Measurements from ENCODE around the gene GLYAT. TPM values are rescaled to one million over a fixed set of nuclear protein-coding genes. Genes with fewer than 3 reads are reported as not detected.

GLYAT gene
- total RNA-seq, 1 donor from 2014 or later: not detected

GRCh38 chr11:58742140-58742539 is 10.4 kb upstream of the GLYAT start:
- Mint-ChIP-seq H3K36me3 (ENCODE audit: low read depth) (no peaks in the 10 kb centered on the region), H3K9me3 (peaks cover 10% of the 10 kb centered on the region), H3K27me3 (ENCODE audit: low read depth) (peaks cover 2% of the 10 kb centered on the region), H3K4me1 (no peaks in the 10 kb centered on the region), H3K4me3 (no peak overlapping the region), H3K27ac (ENCODE audit: unreplicated experiment) (no peak overlapping the region)
- no peak for DNase-seq (ENCODE audit: low read depth, low spot score)
- TF ChIP-seq, protein P1, sequence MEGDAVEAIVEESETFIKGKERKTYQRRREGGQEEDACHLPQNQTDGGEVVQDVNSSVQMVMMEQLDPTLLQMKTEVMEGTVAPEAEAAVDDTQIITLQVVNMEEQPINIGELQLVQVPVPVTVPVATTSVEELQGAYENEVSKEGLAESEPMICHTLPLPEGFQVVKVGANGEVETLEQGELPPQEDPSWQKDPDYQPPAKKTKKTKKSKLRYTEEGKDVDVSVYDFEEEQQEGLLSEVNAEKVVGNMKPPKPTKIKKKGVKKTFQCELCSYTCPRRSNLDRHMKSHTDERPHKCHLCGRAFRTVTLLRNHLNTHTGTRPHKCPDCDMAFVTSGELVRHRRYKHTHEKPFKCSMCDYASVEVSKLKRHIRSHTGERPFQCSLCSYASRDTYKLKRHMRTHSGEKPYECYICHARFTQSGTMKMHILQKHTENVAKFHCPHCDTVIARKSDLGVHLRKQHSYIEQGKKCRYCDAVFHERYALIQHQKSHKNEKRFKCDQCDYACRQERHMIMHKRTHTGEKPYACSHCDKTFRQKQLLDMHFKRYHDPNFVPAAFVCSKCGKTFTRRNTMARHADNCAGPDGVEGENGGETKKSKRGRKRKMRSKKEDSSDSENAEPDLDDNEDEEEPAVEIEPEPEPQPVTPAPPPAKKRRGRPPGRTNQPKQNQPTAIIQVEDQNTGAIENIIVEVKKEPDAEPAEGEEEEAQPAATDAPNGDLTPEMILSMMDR (conservative IDR thresholded peaks at IDR 0.05): no peak

DNA sequence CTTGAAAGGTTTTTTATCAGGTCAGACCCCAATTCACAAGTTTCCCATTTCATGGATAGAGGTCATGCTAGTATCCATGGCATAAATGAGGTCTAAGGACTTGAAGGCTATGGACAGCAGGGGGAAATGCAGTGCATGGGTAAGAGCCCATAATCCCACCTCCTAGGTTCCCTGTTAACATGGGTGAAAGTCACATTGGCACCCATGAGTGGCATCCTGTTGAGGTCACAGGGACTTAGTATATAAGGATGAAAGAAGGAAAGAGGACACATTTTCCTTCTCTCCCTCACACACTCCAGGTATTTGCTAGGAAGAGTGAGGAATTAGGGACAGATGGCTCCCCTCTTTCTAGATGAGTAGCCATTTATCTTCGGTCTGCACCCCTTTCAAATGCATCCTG is 9.4 kb upstream of the GLYAT start:
- TF ChIP-seq, protein P1 (conservative IDR thresholded peaks at IDR 0.05): no peak
- peaks cover 8% of the 10 kb centered on the region for H3K9me3 Mint-ChIP-seq
- H3K36me3 Mint-ChIP-seq (ENCODE audit: low read depth): no peaks in the 10 kb centered on the region

GRCh38 chr11:58740447-58740846 is 8.7 kb upstream of the GLYAT start:
- no peak for DNase-seq (ENCODE audit: low read depth, low spot score)
- TF ChIP-seq, protein P1 (conservative IDR thresholded peaks at IDR 0.05): no peak
- H3K4me1 Mint-ChIP-seq: no peaks in the 10 kb centered on the region

More for the DNA sequence above, 9.4 kb upstream of the GLYAT start:
- peaks cover 2% of the 10 kb centered on the region for H3K27me3 Mint-ChIP-seq (ENCODE audit: low read depth)
- H3K27ac Mint-ChIP-seq (ENCODE audit: unreplicated experiment): no peak overlapping the region
- no peak overlapping the region for H3K4me3 Mint-ChIP-seq
- no peak for DNase-seq (ENCODE audit: low read depth, low spot score)
- H3K4me1 Mint-ChIP-seq: no peaks in the 10 kb centered on the region

DNA sequence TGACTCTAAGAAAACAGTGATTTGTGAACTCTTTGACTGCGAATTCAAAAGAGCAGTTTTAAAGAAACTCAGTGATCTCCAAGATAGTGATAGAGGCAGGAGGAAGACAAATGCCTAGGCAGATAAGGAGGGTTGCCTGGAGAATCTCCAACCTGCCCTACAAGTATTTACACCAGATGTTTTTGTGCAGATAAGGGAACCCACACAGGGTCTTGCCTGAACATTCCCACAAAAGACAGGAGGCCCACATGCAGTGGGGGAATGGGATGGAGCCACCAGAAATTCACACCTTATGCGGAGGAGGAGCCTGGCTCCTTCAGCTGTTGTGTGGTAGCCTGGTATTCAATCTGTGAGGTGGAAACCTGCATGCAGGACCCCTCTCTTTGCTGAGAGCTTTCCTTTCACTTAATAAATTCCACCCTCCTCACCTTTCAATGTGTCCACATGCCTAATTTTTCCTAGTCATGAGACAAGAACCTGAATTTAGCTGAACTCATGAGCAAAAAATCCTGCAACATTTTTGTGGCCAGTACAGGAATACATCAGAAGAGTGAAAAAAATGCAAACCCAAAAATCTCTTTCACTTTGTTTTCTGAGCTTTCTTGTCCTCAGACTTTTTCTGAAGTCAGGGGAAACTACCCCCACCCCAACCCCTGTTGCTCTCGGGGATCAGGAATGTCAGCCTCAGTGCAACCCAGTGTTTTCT is 8.1 kb upstream of the GLYAT start:
- H3K4me1 Mint-ChIP-seq: no peaks in the 10 kb centered on the region
- TF ChIP-seq, protein P1 (conservative IDR thresholded peaks at IDR 0.05): no peak
- H3K36me3 Mint-ChIP-seq (ENCODE audit: low read depth): no peaks in the 10 kb centered on the region
- no peak overlapping the region for H3K27ac Mint-ChIP-seq (ENCODE audit: unreplicated experiment)
- H3K27me3 Mint-ChIP-seq (ENCODE audit: low read depth): peaks cover 2% of the 10 kb centered on the region
- no peak overlapping the region for H3K4me3 Mint-ChIP-seq
- DNase-seq (ENCODE audit: low read depth, low spot score): no peak
- H3K9me3 Mint-ChIP-seq: peaks cover 7% of the 10 kb centered on the region

More at GRCh38 chr11:58740447-58740846, 8.7 kb upstream of the GLYAT start:
- Mint-ChIP-seq H3K4me3 (no peak overlapping the region), H3K36me3 (ENCODE audit: low read depth) (no peaks in the 10 kb centered on the region), H3K27ac (ENCODE audit: unreplicated experiment) (no peak overlapping the region), H3K27me3 (ENCODE audit: low read depth) (peaks cover 2% of the 10 kb centered on the region), H3K9me3 (peaks cover 7% of the 10 kb centered on the region)

- Mint-ChIP-seq H3K4me3 (no peak overlapping the region), H3K27ac (ENCODE audit: unreplicated experiment) (no peak overlapping the region), H3K9me3 (no peaks in the 10 kb centered on the region), H3K27me3 (ENCODE audit: low read depth) (peaks cover 12% of the 10 kb centered on the region), H3K36me3 (ENCODE audit: low read depth) (no peaks in the 10 kb centered on the region), H3K4me1 (no peaks in the 10 kb centered on the region)
- TF ChIP-seq, protein P1 (conservative IDR thresholded peaks at IDR 0.05): no peak
- no peak for DNase-seq (ENCODE audit: low read depth, low spot score)
These were observed 3.1 kb upstream of the GLYAT start for GRCh38 chr11:58734681-58735490.

All from neural crest cell (in vitro differentiated cells).